ENCODE data around the gene PPARD.

GRCh38 chr6:35391240-35391968 is 49.0 kb downstream of the PPARD start:
- TF ChIP-seq, protein P1, sequence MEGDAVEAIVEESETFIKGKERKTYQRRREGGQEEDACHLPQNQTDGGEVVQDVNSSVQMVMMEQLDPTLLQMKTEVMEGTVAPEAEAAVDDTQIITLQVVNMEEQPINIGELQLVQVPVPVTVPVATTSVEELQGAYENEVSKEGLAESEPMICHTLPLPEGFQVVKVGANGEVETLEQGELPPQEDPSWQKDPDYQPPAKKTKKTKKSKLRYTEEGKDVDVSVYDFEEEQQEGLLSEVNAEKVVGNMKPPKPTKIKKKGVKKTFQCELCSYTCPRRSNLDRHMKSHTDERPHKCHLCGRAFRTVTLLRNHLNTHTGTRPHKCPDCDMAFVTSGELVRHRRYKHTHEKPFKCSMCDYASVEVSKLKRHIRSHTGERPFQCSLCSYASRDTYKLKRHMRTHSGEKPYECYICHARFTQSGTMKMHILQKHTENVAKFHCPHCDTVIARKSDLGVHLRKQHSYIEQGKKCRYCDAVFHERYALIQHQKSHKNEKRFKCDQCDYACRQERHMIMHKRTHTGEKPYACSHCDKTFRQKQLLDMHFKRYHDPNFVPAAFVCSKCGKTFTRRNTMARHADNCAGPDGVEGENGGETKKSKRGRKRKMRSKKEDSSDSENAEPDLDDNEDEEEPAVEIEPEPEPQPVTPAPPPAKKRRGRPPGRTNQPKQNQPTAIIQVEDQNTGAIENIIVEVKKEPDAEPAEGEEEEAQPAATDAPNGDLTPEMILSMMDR (conservative IDR thresholded peaks at IDR 0.05; ENCODE audit: low read length) = no peak
- no peak for TF ChIP-seq EZH2phosphoT487 (IDR thresholded peaks at IDR 0.05; ENCODE audit: borderline replicate concordance)
